CD4-positive, alpha-beta T cell treated with Interleukin-4 for 4 hours (primary cell): ENCODE data around the gene SLC9B2.

Experiments used
- DNase-seq: peaks from one replicate; pipeline ENCODE4 v3.0.0-alpha.2; 2020

Gene SLC9B2

GRCh38 chr4:103076747-103077347 is at the start of gene SLC9B2:
Gene SLC9B2, minus strand, starts transcription at chr4:103076761. Its CDS starts 9,211 bp downstream, at chr4:103067550.
- DNase-seq, result peak; percentile 41

GRCh38 chr4:103126126-103126525 is 49.6 kb upstream of the SLC9B2 start:
- no peak for DNase-seq

GRCh38 chr4:103123114-103123513 is 46.6 kb upstream of the SLC9B2 start:
- no peak for DNase-seq

GRCh38 chr4:103118166-103118565 is 41.6 kb upstream of the SLC9B2 start:
- DNase-seq, result no peak

DNA sequence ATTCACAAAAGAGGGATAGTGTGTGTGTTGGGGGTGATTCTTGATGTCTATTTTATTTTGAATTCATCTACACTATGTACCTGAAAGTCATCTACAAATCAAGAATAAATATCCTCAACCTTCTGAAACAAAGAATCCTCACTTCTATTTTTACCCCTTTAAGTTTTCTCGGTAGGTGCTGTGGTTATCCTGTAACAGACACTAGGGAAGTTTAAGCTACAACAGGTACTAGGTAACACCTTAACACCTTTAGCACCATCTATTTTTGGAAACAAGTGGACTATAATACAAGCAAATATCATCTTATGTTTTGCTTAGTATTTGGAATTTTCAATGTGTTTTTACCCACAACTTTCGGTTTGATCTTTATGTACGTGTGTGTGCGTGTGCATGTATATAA is 35.0 kb upstream of the SLC9B2 start:
- no peak for DNase-seq

GRCh38 chr4:103108542-103108941 is 32.0 kb upstream of the SLC9B2 start:
- DNase-seq, result no peak

GRCh38 chr4:103105558-103106356 is 29.2 kb upstream of the SLC9B2 start:
- no peak for DNase-seq

DNA sequence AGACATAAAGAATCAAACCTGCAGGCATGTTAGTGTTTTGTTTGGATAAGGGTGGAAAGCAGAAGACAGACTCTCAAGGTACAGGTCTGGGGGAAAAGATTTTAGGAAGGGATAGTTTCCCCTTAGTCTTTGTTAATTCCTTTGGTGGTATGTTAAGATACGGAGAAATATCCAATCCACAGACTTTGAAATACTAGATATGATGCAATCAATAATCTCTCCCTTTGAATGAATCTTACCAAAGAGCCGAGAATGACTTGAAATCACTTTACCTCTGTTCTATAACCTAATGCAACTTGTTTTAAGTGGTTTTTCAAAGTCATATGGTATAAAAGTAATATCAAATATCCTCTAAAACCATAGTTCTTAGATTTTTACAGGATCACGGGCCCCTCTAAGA is 28.3 kb upstream of the SLC9B2 start:
- no peak for DNase-seq

DNA sequence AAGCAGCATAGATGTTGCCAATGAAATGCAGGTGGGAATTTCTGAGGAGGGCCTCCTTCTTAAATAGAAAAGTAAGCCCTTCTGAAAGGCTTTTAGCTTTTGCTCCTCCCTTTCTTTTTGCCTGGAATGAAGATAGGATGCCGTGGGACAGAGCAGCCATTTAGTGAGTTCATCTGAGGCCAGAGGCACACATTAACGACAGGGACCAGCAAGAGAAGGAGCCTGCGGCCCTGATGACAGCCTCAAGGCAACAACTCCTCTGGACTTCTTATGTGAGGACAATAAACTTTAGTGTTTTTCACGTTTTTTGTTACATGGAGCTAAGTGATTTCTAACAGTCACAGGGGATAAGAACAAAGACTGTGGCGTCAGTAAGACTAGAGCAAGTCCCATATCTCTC is 24.1 kb upstream of the SLC9B2 start:
- no peak for DNase-seq

GRCh38 chr4:103099691-103100392 is 23.3 kb upstream of the SLC9B2 start, which contains the start of gene BDH2:
Gene BDH2, minus strand, starts transcription at chr4:103099834. Its CDS starts 3,580 bp downstream, at chr4:103096254.
- DNase-seq, result peak; percentile 91

DNA sequence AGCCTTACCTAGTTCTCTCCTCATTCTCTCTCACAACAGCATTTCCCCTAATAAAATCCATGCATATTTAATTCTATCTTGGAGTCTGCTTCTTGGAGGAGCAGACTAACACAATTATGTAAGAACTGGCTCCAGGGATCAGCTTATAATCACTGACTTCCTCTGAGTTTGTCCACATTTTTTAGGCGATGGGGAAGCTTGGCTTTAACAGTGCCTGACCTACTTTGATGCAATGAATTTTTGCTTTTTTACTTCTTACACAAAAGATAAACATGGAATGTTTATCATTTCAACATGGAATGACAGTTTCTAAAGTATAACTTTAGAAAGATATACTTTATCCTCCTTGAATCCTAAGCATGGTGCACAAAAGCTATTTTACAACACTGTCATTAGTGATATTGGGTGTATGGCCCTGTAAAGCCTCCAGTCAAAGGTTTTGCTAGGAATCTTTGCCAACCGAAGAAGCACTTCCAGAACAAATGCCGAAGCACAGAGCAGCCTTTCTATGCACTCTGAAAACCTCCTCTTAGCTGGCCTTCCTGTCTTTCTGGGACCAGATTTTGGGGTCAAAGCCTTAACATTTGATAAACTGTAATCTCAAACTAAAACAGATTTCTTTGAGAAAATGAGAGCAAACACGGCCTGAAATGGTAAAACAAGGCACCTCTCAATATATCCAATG is 22.3 kb upstream of the SLC9B2 start:
- DNase-seq, result no peak

GRCh38 chr4:103098341-103098740 is 21.8 kb upstream of the SLC9B2 start:
- DNase-seq, result no peak

DNA sequence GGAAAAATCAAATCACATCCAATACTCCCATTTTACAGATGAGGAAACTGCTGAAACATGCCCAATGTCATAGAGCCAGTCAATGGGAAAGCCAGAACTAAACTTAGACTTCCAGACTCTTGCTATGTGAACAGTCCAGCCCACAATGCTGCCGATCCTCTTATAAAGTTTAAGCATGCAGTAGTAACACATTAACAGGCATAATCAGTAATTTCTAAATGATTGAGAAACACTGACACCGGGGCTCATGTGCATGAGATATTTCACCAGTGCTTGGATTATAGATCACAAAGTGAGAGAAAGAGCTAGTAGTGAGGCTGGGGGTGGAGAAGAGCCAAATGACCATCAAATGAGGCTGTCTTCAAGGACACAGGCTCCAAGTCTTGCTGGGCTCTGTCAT is 20.6 kb upstream of the SLC9B2 start:
- DNase-seq, result no peak

DNA sequence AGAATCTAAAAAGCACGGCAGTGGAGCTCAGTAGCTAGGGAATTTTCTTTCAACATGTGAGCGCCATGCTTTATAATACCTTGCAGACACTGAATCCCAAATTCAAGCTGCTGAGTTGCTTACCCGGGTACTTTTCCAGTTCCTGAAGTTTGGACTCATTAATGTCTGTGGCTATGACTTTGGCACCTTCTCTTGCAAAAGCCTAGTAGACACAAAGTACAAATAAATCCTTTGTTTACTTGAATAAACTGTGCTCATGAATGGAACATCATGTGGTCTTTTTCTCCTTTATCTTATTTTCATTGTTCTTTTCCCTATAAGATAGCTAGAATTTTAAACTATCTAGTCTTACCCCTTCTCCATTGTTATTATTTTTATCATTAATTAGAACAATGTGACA is 18.5 kb upstream of the SLC9B2 start:
- DNase-seq, result no peak

DNA sequence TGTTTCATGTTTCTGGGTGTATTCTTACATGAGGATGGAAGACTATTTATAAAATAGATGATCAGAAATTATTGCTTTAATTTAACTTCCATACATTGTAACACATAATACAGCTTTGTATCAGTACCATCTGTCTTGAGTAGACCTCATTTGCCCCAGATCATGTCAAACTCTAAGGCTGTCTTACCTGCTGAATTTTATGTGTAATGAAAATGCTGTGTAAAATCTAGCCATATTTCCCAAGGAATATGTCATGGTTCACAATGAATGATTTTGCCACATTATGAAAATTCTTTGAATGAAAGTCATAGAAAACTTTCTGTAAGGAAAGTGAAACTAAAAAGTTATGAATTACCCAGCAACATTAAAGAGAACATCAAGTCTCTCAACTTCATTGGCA is 15.7 kb upstream of the SLC9B2 start:
- DNase-seq, result no peak

DNA sequence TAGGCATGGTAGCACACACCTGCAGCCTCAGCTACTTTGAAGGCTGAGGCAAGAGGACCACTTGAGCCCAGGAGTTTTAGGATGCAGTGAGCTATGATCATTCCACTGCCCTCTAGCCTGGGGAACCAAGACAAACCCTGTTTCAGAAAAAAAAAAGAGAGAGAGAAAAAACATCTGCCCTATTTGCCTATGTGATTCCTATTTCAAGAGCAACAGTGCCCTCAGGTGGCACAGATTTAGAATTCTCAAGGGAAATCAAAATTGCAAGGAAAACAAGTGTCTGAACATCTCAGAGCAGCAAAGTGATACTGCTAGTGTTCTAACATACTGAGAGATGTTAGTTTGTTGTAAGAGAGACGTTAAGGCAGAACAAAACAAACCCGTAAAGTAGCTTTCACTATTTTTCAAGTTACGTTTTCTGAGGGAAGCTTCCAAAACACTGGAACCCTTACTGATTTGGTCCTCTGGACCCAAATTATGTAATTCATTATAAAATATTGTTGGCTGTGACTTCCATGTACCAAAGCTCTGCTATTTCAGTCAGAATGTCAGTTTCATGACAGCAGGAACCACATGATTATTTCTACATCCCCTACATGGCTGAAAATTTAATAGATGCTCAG is 15.2 kb upstream of the SLC9B2 start:
- DNase-seq, result peak; percentile 74

GRCh38 chr4:103089481-103089880 is 12.9 kb upstream of the SLC9B2 start:
- no peak for DNase-seq

GRCh38 chr4:103086551-103086950 is 10.0 kb upstream of the SLC9B2 start:
- no peak for DNase-seq

DNA sequence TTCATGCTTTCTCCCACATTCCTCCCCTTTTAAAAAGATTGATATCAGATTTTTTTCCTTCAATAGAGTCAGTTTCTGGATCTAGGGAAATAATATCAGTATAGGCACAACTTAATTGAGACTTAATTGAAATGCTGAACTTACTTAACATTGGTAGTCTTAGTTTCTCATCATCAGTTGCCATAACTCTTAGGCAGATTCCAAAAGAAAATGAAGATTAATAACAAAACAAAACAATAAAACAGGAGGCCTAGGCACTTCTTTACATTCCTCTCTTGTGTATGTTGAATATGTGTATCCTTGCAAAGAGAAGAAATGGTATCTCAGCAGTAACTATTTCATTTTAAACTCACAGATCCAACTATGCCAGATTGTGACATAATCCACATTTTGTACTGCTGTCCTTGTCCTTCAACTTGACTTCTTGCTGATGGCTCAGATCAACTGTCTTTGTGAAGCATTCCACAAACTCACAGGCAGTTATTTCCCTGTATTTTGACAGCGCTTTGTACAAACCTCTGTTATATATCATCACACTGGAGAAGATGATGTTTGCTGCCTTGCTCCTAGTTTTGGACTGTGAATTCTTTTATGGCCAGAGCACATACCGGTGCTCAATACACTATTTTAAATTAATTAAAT is 9.1 kb upstream of the SLC9B2 start:
- no peak for DNase-seq

- no peak for DNase-seq
These were observed 3.1 kb upstream of the SLC9B2 start for GRCh38 chr4:103079621-103080020.

- peak; percentile 76 for DNase-seq
These were observed 441 bp downstream of the SLC9B2 start for GRCh38 chr4:103075894-103076746.
